ENCODE results near the gene TCF7L2.

Gene TCF7L2

GRCh38 chr10:113214331-113214730 is 264.3 kb downstream of the TCF7L2 start:
- DNase-seq (ENCODE audit: extremely low read depth in 1 of 2, low read depth in 1 of 2): no peak

- DNase-seq (ENCODE audit: extremely low read depth in 1 of 2, low read depth in 1 of 2): no peak
These were observed 266.1 kb downstream of the TCF7L2 start for GRCh38 chr10:113216102-113216501.
